Right lobe of liver (tissue), 4 donors: ENCODE data around the gene RIPOR3.

ENCODE experiments used
- CTCF ChIP-seq, 4 donors: fragments of 200-600 bp in 3 of 4; fragments of 450-650 bp in 1 of 4; IDR thresholded peaks; one replicate each; pipeline versions ENCODE4 v1.5.1 to v1.8.0; 2016 to 2022; ENCODE audit warnings: antibody characterized with exemption in 4 of 4, mild to moderate bottlenecking in 2 of 4
- POLR2A ChIP-seq: fragments of 450-650 bp; IDR thresholded peaks from one replicate; pipeline ENCODE4 v1.6.1; 2017; ENCODE audit warnings: antibody characterized with exemption, mild to moderate bottlenecking
- donor health status: DM: no; HTN: no; CAD: no.
- donor health status: DM: no; HTN: no; CAD: no.
- donor health status: DM: no; HTN: yes; CAD: no.

GRCh38 chr20:50615407-50615806, 75.9 kb downstream of the RIPOR3 start:
- TF ChIP-seq CTCF (IDR thresholded peaks at IDR 0.05): no peak
- TF ChIP-seq POLR2A: no peak
